Fibroblast of lung (primary cell): ENCODE results near the gene CTDSP2. TPM values are rescaled to one million over a fixed set of nuclear protein-coding genes. Genes with fewer than 3 reads are reported as not detected.
"Not testable (repeated sequence)": the region's sequence is repeated elsewhere in the genome, so short reads cannot be mapped to it uniquely, and the experiment has no call there.

Experiments
- DNase-seq, 2 donors: peaks; one replicate each; pipeline versions ENCODE4 v3.0.0 to v3.0.0-alpha.2; 2010; ENCODE audit warnings: low read depth in 2 of 2
- H2AFZ ChIP-seq: 2 replicates; pipeline ENCODE4 v1.5.1; 2012; ENCODE audit warnings: low read length, control low read depth, inconsistent platforms
- H3K27ac ChIP-seq: 2 replicates; pipeline ENCODE4 v1.5.1; 2011; ENCODE audit warnings: low read length, control low read depth; ENCODE audit not compliant: insufficient read depth
- H3K27me3 ChIP-seq: 2 replicates; pipeline ENCODE4 v1.5.1; 2011; ENCODE audit warnings: mild to moderate bottlenecking, low read length; ENCODE audit not compliant: control insufficient read depth, insufficient read depth
- H3K36me3 ChIP-seq: 2 replicates; pipeline ENCODE4 v1.5.1; 2011; ENCODE audit warnings: low read length; ENCODE audit not compliant: control insufficient read depth, insufficient read depth
- H3K4me1 ChIP-seq: 2 replicates; pipeline ENCODE4 v1.5.1; 2011; ENCODE audit warnings: low read length; ENCODE audit not compliant: control insufficient read depth, insufficient read depth; ENCODE audit errors: extremely low read depth
- H3K4me2 ChIP-seq: 2 replicates; pipeline ENCODE4 v1.5.1; 2011; ENCODE audit warnings: low read length, control low read depth; ENCODE audit not compliant: insufficient read depth; ENCODE audit errors: extremely low read depth
- H3K4me3 ChIP-seq, 4 experiments: fragments of 200-600 bp in 1 of 4; sonication (generic) in 1 of 4; replicated peaks in 1 of 4; 2 replicates each; pipeline ENCODE4 v1.5.1; 2011 to 2016; ENCODE audit warnings: low read length in 4 of 4, low read depth in 3 of 4, mild to moderate bottlenecking in 3 of 4, control low read depth in 2 of 4, inconsistent platforms in 1 of 4, mixed read lengths in 1 of 4; ENCODE audit not compliant: insufficient read depth in 1 of 4; ENCODE audit errors: control extremely low read depth in 1 of 4
- H3K79me2 ChIP-seq: 2 replicates; pipeline ENCODE4 v1.5.1; 2012; ENCODE audit warnings: mild to moderate bottlenecking, low read length, inconsistent platforms; ENCODE audit not compliant: control insufficient read depth, insufficient read depth
- H3K9ac ChIP-seq: 2 replicates; pipeline ENCODE4 v1.5.1; 2011; ENCODE audit warnings: mild to moderate bottlenecking, low read length, control low read depth; ENCODE audit not compliant: insufficient read depth
- H3K9me3 ChIP-seq: 2 replicates; pipeline ENCODE4 v1.5.1; 2012; ENCODE audit warnings: low read depth, low read length; ENCODE audit not compliant: control insufficient read depth, insufficient read depth
- H4K20me1 ChIP-seq: 2 replicates; pipeline ENCODE4 v1.5.1; 2011; ENCODE audit warnings: low read length; ENCODE audit not compliant: control insufficient read depth, insufficient read depth; ENCODE audit errors: extremely low read depth
- EZH2 ChIP-seq: IDR thresholded peaks from 2 replicates; pipeline ENCODE4 v1.5.1; 2012; ENCODE audit warnings: low read length, control low read depth, mild to moderate bottlenecking; ENCODE audit errors: missing control alignments
- polyA plus RNA-seq, 2 donors: library from polyadenylated mRNA; depleted of rRNA in 1 of 2; stranded (reverse) in 1 of 2; unstranded in 1 of 2; fragments of >200 nt; gene quantifications; 2 replicates each; pipeline ENCODE4 v1.2.1, GENCODE V29; 2011 to 2012; ENCODE audit warnings: missing spikeins in 1 of 2
- total RNA-seq: library from RNA; depleted of rRNA; stranded (reverse); fragments of >200 nt; gene quantifications from 2 replicates; pipeline ENCODE4 v1.2.1, GENCODE V29; 2014
- TF ChIP-seq, protein P1 (sequence below), 2 donors: IDR thresholded peaks in 1 of 2; conservative IDR thresholded peaks in 1 of 2; 1 replicate in 1 of 2; 2 replicates in 1 of 2; pipeline ENCODE4 v1.5.1; 2011 to 2012; ENCODE audit warnings: low read length in 2 of 2, control low read depth in 1 of 2, inconsistent platforms in 1 of 2, low read depth in 1 of 2, mild to moderate bottlenecking in 1 of 2

CTDSP2 gene
- total and polyA plus RNA-seq, 2 donors (not counting 1 experiment from before 2014, with no cell fraction given), result 92.0 to 208 TPM

DNA sequence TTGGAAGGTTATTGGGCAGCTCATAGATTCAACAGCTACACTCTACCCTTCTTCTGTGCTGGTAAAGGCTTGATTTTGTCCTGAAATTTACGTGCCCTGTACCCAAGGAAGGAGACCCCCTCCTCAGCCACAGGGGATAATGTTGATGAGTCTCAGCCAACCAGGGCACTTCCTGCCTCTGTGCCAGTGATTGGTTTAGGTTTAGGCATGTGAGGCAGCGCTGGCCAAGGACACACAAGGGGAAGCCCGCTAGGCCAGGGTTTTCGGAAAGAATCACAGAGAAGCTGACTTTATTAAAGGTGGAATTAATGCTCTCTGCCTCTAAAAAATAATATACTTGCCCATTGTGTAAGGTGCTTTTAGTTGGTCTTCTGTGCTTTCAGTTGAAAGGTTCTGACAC is 15.4 kb upstream of the CTDSP2 start:
- DNase-seq, result no peak
- no peak overlapping the region for H3K9ac ChIP-seq
- no peaks in the 10 kb centered on the region for H4K20me1 ChIP-seq
- H2AFZ ChIP-seq, result no peak overlapping the region
- no peak overlapping the region for H3K27ac ChIP-seq
- no peaks in the 10 kb centered on the region for H3K79me2 ChIP-seq
- no peaks in the 10 kb centered on the region for H3K27me3 ChIP-seq
- no peak for TF ChIP-seq EZH2
- TF ChIP-seq, protein P1, sequence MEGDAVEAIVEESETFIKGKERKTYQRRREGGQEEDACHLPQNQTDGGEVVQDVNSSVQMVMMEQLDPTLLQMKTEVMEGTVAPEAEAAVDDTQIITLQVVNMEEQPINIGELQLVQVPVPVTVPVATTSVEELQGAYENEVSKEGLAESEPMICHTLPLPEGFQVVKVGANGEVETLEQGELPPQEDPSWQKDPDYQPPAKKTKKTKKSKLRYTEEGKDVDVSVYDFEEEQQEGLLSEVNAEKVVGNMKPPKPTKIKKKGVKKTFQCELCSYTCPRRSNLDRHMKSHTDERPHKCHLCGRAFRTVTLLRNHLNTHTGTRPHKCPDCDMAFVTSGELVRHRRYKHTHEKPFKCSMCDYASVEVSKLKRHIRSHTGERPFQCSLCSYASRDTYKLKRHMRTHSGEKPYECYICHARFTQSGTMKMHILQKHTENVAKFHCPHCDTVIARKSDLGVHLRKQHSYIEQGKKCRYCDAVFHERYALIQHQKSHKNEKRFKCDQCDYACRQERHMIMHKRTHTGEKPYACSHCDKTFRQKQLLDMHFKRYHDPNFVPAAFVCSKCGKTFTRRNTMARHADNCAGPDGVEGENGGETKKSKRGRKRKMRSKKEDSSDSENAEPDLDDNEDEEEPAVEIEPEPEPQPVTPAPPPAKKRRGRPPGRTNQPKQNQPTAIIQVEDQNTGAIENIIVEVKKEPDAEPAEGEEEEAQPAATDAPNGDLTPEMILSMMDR (conservative IDR thresholded peaks at IDR 0.05 in 1 of 2, IDR thresholded peaks at IDR 0.05 in 1 of 2; ENCODE audit: low read depth in 1 of 2, low read length in 2 of 2), result no peak
- peaks cover 11% of the 10 kb centered on the region for H3K4me1 ChIP-seq
- no peaks in the 10 kb centered on the region for H3K9me3 ChIP-seq
- no peaks in the 10 kb centered on the region for H3K36me3 ChIP-seq
- no peak overlapping the region for H3K4me3 ChIP-seq
- H3K4me2 ChIP-seq, result no peak overlapping the region

DNA sequence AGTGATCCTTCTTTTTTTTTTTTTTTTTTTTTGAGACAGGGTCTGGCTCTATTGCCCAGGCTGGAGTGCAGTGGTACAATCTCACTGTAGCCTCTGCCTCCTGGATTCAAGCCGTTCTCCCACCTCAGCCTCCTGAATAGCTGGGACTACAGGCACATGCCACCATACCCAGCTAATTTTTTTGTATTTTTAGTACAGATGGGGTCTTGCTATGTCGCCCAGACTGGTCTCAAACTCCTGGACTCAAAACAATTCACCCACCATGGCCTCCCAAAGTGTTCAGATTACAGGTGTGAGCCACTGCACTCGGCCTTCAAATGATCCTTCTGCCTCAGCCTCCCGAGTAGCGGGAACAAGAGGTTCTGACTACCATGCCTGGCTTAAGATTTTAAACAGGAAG is 14.4 kb upstream of the CTDSP2 start:
- not testable (repeated sequence) for H3K9me3 ChIP-seq, DNase-seq, H3K27me3 ChIP-seq, H3K79me2 ChIP-seq, H3K4me2 ChIP-seq, H3K4me1 ChIP-seq, H3K9ac ChIP-seq, H4K20me1 ChIP-seq, H3K4me3 ChIP-seq, H2AFZ ChIP-seq, H3K36me3 ChIP-seq, H3K27ac ChIP-seq

DNA sequence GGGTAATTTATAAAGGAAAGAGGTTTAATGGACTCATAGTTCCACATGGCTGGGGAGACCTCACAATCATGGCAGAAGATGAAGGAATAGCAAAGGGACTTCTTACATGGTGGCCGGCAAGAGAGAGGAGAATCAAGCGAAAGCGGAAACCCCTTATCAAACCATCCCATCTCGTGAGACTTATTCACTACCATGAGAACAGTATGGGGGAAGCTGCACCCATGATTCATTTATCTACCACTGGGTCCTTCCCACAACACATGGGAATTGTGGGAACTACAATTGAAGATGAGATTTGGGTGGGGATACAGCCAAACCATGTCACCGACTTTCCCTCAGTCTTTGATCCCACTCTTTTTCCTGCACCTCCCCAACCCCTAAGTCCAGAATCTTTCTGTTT is 12.6 kb upstream of the CTDSP2 start:
- Histone ChIP-seq H2AFZ (no peak overlapping the region), H3K4me2 (no peak overlapping the region), H3K9me3 (no peaks in the 10 kb centered on the region), H3K27me3 (no peaks in the 10 kb centered on the region), H3K4me1 (peaks cover 3% of the 10 kb centered on the region), H3K36me3 (no peaks in the 10 kb centered on the region), H4K20me1 (no peaks in the 10 kb centered on the region), H3K27ac (no peak overlapping the region), H3K79me2 (no peaks in the 10 kb centered on the region), H3K9ac (no peak overlapping the region), H3K4me3 (no peak overlapping the region)
- TF ChIP-seq, protein P1 (conservative IDR thresholded peaks at IDR 0.05 in 1 of 2, IDR thresholded peaks at IDR 0.05 in 1 of 2; ENCODE audit: low read depth in 1 of 2, low read length in 2 of 2), result no peak
- TF ChIP-seq EZH2, result no peak
- no peak for DNase-seq

DNA sequence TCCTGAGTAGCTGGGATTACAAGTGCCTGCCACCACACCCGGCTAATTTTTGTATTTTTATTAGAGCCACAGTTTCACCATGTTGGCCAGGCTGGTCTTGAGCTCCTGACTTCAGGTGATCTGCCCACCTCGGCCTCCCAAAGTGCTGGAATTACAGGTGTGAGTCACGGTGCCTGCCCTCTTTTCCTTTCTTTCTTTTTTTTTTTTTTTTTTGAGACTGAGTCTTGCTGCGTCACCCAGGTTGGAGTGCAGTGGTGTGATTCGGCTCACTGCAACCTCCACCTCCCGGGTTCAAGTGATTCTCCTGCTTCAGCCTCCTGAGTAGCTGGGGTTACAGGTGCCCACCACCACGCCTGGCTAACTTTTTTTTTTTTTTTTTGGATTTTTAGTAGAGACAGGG is 11.6 kb upstream of the CTDSP2 start:
- not testable (repeated sequence) for H3K27ac ChIP-seq, H3K9ac ChIP-seq, DNase-seq, H3K4me3 ChIP-seq, H3K4me1 ChIP-seq, H3K4me2 ChIP-seq, H3K27me3 ChIP-seq, H3K79me2 ChIP-seq, H2AFZ ChIP-seq, H3K9me3 ChIP-seq, H4K20me1 ChIP-seq, H3K36me3 ChIP-seq
